Inferior parietal cortex (tissue), 1 donor: ENCODE data around the gene ISG20.
A peak's percentile ranks its signal among the peaks of the same experiment; 100 is the strongest.

Experiments used
- DNase-seq: peaks from one replicate; pipeline ENCODE4 v3.0.0-alpha.2; 2016; ENCODE audit errors: extremely low spot score

ISG20 gene

GRCh38 chr15:88653200-88654064 lies 14.6 kb downstream of the ISG20 start:
- DNase-seq: no peak

- DNase-seq: no peak
Measured at GRCh38 chr15:88654430-88655102, 15.8 kb downstream of the ISG20 start.

GRCh38 chr15:88655103-88655553 lies 16.3 kb downstream of the ISG20 start:
- DNase-seq: no peak

GRCh38 chr15:88655800-88656488 lies 17.1 kb downstream of the ISG20 start:
- DNase-seq: no peak

GRCh38 chr15:88656760-88657221 lies 18.0 kb downstream of the ISG20 start:
- no peak for DNase-seq

- DNase-seq: peak; percentile 58
Measured at GRCh38 chr15:88657326-88658069, 18.7 kb downstream of the ISG20 start.

GRCh38 chr15:88658070-88658965 lies 19.5 kb downstream of the ISG20 start:
- DNase-seq: no peak

GRCh38 chr15:88658972-88659931 lies 20.4 kb downstream of the ISG20 start:
- DNase-seq: no peak

- no peak for DNase-seq
Measured at GRCh38 chr15:88661041-88661700, 22.4 kb downstream of the ISG20 start.

GRCh38 chr15:88661761-88662556 lies 23.1 kb downstream of the ISG20 start:
- DNase-seq: no peak

GRCh38 chr15:88663141-88663621 lies 24.4 kb downstream of the ISG20 start:
- no peak for DNase-seq

GRCh38 chr15:88664151-88664778 lies 25.4 kb downstream of the ISG20 start:
- DNase-seq: peak; percentile 60

- no peak for DNase-seq
Measured at GRCh38 chr15:88674661-88675060, 35.8 kb downstream of the ISG20 start.

GRCh38 chr15:88678755-88679154 lies 39.9 kb downstream of the ISG20 start:
- no peak for DNase-seq

- no peak for DNase-seq
Measured at GRCh38 chr15:88680241-88681001, 41.6 kb downstream of the ISG20 start.

- peak; percentile 22 for DNase-seq
Measured at GRCh38 chr15:88681610-88682221, 42.9 kb downstream of the ISG20 start.
